Measurements from ENCODE around the gene BRICD5.

Gene BRICD5

DNA sequence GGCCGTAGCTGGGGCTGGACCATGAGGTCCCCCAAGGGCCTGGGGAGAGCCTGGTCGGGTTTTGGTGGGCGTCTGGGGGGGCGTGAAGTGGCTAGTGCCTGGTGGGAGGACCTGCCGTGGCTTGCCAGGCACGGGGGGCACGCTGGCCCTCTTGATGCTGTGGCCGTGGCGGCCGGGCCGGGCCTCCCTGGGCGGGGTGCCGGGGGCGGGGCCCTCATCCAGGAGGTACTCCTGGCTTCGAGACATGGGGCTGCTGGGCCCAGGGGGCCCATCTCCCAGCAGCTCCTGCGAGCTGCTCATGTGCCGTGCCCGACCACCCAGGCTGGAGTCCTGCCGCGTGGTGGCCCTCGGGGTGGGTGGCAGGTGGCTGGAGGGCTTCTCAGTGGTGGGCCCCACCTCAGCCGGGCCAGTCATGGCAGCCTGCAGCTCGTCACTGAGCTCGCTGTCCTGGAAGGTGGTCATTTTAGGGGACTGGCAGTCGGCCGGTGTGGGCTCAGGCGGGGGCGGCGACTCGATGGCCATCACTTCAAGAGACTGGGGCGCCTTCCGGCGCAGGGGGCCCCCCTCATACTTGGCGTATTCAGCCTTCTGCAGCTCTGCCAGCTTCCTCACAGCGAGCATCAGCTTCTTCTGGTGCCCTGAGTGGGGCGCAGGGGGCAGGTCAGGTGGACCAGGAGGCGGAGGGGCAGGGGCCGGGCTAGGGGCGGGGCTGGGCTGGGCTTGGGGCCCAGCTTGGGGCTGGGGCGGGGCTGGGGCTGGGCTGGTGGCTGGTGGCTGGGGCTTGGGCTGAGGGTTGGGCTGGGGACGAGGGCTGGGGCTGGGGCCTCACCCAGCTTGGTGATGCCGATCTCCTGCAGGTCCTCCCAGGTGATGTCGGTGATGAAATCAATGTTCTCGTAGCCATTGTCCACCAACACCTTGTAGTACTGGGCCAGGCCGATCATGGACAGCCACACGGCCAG, 29.4 kb downstream of the BRICD5 start:
- DNase-seq (ENCODE audit: low read depth in 2 of 2), result no peak

DNA sequence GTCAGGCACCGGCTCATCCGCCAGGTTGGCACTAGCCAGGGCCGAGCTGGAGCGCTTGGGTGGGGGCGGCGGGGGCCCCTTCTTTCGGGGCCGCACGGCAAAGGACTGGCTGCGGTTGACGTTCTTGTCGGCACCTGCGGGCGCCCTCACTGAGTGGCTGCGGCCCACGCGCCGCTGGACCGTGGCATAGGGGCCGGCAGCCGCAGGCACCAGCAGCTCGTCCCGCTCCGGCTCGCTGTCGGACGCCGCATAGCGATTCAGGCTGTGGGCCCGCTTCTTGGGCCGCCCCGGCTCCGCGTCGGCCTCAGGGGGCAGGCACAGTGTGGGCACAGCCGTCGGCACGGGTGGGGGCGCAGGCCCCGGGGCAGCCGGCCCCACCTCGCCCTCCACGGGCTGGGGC, 30.2 kb downstream of the BRICD5 start:
- no peak for DNase-seq (ENCODE audit: low read depth in 2 of 2)

GRCh38 chr16:2179576-2179975, 31.1 kb downstream of the BRICD5 start:
- DNase-seq (ENCODE audit: low read depth in 2 of 2), result no peak

DNA sequence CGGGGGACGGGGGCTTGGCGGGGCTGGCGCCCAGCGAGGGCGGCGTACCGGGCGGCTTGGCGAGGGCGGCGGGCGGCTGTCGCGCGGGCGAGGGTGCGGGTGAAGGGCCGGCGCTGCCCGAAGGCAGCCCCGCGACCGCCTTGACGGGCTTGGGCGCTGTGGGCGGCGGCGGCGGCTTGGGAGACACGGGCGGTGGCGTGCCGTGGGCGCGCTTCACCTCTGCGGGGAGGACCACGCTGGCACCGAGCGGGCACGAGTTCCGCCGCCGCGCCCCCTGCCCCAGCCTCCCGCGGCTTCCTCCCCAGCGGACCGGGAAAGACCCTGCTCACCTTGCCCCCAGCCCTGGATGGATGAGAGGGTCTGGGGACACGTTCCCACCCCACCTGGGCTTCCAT, 31.6 kb downstream of the BRICD5 start:
- no peak for DNase-seq (ENCODE audit: low read depth in 2 of 2)

DNA sequence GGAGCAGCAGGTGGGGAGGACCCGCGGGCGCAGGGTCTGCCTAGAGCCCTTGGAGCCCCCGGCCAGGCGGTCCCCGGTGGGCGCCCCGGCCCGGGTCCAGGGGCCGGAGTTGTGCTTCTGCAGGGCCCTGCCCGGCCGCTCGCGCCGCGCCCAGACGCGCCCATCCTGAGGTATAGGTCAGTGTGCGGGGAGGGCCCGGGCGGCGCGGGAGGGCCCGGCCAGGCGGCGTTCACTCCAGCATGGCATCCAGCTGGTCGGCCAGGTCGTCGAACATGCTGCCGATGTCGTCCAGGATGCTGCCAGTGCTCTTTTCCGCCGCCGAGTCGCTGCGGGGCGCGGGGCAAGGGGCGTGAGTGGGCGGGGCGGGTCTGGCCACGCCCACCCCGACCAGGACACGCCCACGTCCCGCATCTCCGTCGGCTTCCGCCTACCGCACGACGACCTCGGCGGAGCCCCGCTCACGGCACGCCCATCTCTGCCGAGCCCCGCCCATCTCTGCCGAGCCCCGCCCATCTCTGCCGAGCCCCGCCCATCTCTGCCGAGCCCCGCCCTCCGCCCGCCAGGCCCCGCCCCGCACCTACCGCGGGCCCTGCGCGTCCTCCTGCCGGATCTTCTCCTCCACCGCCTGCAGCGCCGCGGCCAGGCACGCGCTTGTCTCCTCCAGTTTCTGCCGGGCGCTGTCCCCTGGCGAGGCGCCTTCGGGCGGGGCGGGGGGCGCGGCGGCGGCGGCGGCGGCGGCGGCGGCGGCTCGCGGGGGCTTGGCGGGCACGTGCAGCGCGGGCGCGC, 32.1 kb downstream of the BRICD5 start:
- no peak for DNase-seq (ENCODE audit: low read depth in 2 of 2)

DNA sequence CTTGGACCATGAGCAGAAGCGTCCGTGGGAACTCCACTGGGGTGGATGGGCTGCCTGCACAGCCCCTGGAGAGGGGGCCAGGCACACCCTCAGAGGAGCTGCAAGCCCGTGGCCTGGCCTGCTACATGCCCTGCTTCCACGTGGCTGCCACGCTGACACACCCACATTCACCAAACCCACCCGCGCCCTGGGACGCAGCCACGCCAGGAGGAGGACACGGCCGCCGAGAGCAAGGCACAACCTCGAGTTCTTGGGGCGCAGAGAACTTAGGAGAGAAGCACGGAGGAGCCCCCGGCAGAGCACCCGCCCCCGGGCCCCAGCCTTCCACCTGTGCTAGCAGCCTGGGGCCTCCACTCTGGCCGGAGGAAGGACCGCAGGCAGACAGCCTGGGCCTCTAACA, 33.1 kb downstream of the BRICD5 start:
- DNase-seq (ENCODE audit: low read depth in 2 of 2), result no peak

GRCh38 chr16:2177101-2177500, 33.6 kb downstream of the BRICD5 start:
- no peak for DNase-seq (ENCODE audit: low read depth in 2 of 2)

DNA sequence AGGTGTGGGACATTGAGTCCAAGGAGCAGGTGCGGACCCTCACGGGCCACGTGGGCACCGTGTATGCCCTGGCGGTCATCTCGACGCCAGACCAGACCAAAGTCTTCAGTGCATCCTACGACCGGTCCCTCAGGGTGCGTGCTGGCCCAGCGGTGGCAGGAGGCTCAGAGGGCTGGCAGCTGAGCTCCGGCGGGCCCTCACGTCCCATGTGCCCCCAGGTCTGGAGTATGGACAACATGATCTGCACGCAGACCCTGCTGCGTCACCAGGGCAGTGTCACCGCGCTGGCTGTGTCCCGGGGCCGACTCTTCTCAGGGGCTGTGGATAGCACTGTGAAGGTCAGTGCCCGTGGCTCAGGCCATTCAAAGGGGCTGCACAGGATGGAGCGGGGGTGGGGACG, 34.6 kb downstream of the BRICD5 start:
- no peak for DNase-seq (ENCODE audit: low read depth in 2 of 2)

GRCh38 chr16:2175454-2175853, 35.2 kb downstream of the BRICD5 start:
- DNase-seq (ENCODE audit: low read depth in 2 of 2), result no peak

- DNase-seq (ENCODE audit: low read depth in 2 of 2), result no peak
Measured at GRCh38 chr16:2174396-2175131, 36.1 kb downstream of the BRICD5 start.

DNA sequence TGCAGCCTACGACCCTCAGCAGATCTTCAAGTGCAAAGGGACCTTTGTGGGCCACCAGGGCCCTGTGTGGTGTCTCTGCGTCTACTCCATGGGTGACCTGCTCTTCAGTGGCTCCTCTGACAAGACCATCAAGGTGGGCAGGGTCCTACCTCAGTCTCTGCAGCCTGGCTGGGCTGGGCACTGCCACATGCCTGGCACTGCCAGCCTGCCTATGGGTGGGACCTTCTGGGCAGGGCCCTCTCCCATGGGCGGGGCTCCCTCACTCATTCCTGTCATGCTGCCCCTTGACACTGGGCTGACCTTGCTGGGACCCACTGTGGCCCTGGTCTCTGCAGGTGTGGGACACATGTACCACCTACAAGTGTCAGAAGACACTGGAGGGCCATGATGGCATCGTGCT, 36.7 kb downstream of the BRICD5 start:
- no peak for DNase-seq (ENCODE audit: low read depth in 2 of 2)

- no peak for DNase-seq (ENCODE audit: low read depth in 2 of 2)
Measured at GRCh38 chr16:2173366-2173765, 37.3 kb downstream of the BRICD5 start.

DNA sequence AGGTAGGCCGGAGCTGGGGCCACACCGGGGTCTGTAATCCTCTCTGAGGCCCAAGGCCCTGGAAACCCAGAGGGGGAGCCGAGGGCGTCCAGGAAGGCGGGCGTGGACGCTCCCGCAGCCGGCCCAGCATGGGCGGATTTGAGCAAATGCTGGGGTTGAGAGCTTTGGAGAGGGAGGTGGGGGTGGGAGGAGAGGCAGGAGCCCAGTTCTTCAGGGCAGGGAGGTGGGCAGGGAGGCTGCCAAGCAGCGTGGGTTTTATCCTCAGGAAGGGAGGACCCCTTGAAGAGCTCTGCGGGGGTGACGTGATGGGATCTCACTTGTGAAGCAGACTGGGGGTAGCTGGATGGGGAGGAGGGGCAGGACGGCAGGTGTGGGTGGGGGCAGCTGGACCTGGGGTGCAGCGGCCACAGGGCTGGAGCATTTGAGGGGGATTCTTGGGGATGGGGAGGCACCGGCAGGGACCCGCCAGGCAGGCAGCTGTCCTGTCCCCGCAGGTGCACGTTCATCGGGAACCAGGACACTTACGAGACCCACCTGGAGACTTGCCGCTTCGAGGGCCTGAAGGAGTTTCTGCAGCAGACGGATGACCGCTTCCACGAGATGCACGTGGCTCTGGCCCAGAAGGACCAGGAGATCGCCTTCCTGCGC, 37.9 kb downstream of the BRICD5 start:
- DNase-seq (ENCODE audit: low read depth in 2 of 2), result no peak

- DNase-seq (ENCODE audit: low read depth in 2 of 2), result no peak
Measured at GRCh38 chr16:2171601-2172178, 39.0 kb downstream of the BRICD5 start.

- no peak for DNase-seq (ENCODE audit: low read depth in 2 of 2)
Measured at GRCh38 chr16:2170587-2171435, 39.9 kb downstream of the BRICD5 start.

DNA sequence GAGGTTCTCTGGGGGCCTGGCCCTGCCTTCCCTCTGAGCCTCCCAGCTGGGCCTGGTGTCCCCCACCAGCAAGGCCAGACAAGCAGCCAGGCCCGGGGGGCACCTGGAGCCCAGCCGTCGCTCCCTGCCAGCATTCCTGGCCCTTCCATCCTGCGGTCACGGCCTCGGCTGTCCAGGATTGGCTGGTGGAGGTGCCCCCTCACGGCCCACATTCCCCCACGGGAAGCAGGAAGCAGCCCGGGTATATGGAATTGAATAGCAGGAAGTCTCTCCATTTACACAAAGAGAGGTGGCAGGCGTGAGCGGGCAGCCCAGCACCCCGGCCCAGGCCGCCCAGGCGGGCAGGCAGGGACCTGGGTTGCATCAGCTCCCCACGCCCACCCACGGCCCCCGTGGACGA, 40.6 kb downstream of the BRICD5 start:
- no peak for DNase-seq (ENCODE audit: low read depth in 2 of 2)

DNA sequence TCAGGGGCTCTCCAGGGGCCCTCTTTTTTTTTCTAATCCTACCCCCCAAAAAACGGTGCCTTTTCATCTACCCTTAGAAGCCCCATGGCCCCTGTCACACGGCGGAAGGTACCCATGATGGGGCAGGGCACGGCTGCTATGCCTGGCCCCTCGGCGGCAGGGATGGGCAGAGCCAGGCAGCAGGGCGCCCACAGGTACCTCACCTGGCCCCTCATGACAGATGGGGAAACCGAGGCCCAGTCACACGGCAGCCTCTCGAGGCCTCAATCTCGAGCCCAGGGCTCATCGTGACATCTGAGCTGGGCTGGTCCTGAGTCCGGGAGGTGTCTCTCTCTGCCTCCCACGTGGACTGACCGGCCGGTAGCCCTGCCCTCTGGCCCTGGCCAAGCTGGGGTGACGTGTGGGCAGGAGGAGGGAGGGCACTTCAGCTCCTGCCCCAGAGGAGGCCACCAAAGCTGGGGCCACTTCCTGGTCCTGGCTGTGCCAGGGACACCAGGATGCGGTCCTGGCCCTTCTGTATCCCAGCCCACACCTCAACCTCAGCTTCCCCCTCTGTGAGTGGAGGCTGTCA, 43.5 kb downstream of the BRICD5 start:
- no peak for DNase-seq (ENCODE audit: low read depth in 2 of 2)

GRCh38 chr16:2166263-2167067, 44.2 kb downstream of the BRICD5 start:
- DNase-seq (ENCODE audit: low read depth in 2 of 2), result no peak

GRCh38 chr16:2165861-2166260, 44.8 kb downstream of the BRICD5 start:
- DNase-seq (ENCODE audit: low read depth in 2 of 2), result no peak

Data from fibroblast of skin of left quadriceps (primary cell).